H1 (cell line): ENCODE measurements around the gene MRPS34. TPM values are rescaled to one million over a fixed set of nuclear protein-coding genes. Genes with fewer than 3 reads are reported as not detected.

ENCODE experiments used
- CTCF ChIA-PET: fragments of 300-600 bp; sonication (Branson Sonifier 250); formaldehyde crosslinking; loops from one replicate; lab custom pipeline; 2021; ENCODE audit not compliant: partially characterized antibody; lab: Charles Lee
- POLR2A ChIA-PET: fragments of 300-600 bp; sonication (Branson Sonifier 250); formaldehyde crosslinking; loops from one replicate; lab custom pipeline; 2021; ENCODE audit warnings: inconsistent platforms; ENCODE audit not compliant: partially characterized antibody; lab: Charles Lee
- DNase-seq, 2 experiments: peaks; one replicate each; pipeline versions ENCODE4 v3.0.0 to v3.0.0-alpha.2; 2010 to 2022; ENCODE audit warnings: low spot score in 2 of 2, low read depth in 1 of 2, mixed read lengths in 1 of 2
- FAIRE-seq: peaks from 2 replicates; lab custom pipeline; 2011; peaks lifted over from hg19 to GRCh38; lab: Jason Lieb, UNC
- H2AFZ ChIP-seq: 2 replicates; pipeline ENCODE4 v1.8.1; 2012; ENCODE audit warnings: low read length, inconsistent platforms
- H2AK5ac ChIP-seq: 2 replicates; pipeline ENCODE4 v1.6.1; 2013; ENCODE audit warnings: low read depth, low read length
- H2BK120ac ChIP-seq: replicated peaks from 2 replicates; pipeline ENCODE3; 2013; ENCODE audit warnings: low read depth, low read length, inconsistent platforms
- H2BK12ac ChIP-seq: 2 replicates; pipeline ENCODE4 v1.6.1; 2013; ENCODE audit warnings: low read depth, low read length
- H2BK15ac ChIP-seq: 2 replicates; pipeline ENCODE4 v1.6.1; 2013; ENCODE audit warnings: low read length
- H2BK20ac ChIP-seq: 2 replicates; pipeline ENCODE4 v1.6.1; 2013; ENCODE audit warnings: low read length
- H2BK5ac ChIP-seq: 2 replicates; pipeline ENCODE4 v1.6.1; 2013; ENCODE audit warnings: low read depth, low read length
- H3K14ac ChIP-seq: 2 replicates; pipeline ENCODE4 v1.6.1; 2013; ENCODE audit warnings: inconsistent platforms; ENCODE audit not compliant: insufficient read length
- H3K18ac ChIP-seq: 2 replicates; pipeline ENCODE4 v1.6.1; 2013; ENCODE audit warnings: low read length; ENCODE audit errors: extremely low read depth
- H3K23ac ChIP-seq: 2 replicates; pipeline ENCODE4 v1.6.1; 2013; ENCODE audit warnings: inconsistent platforms; ENCODE audit not compliant: insufficient read length
- H3K23me2 ChIP-seq: 2 replicates; pipeline ENCODE4 v1.6.1; 2013; ENCODE audit warnings: low read depth, low read length
- H3K27ac ChIP-seq: 2 replicates; pipeline ENCODE4 v1.6.1; 2011; ENCODE audit warnings: low read depth, low read length, inconsistent platforms
- H3K27me3 ChIP-seq, 4 experiments: replicated peaks in 1 of 4; 1 replicate in 1 of 4; 2 replicates in 3 of 4; pipeline versions ENCODE4 v1.6.1 to v1.8.1; 2011 to 2013; ENCODE audit warnings: low read length in 3 of 4, mild to moderate bottlenecking in 3 of 4, inconsistent platforms in 2 of 4, mixed read lengths in 2 of 4, moderate library complexity in 1 of 4; ENCODE audit not compliant: control insufficient read depth in 3 of 4, insufficient read depth in 3 of 4; ENCODE audit errors: extremely low read depth in 1 of 4
- H3K36me3 ChIP-seq, 4 experiments: 2 replicates each; pipeline versions ENCODE4 v1.6.1 to v1.8.1; 2011 to 2013; ENCODE audit warnings: mild to moderate bottlenecking in 4 of 4, low read length in 3 of 4, moderate library complexity in 2 of 4, control low read depth in 1 of 4, inconsistent platforms in 1 of 4; ENCODE audit not compliant: insufficient read depth in 4 of 4, control insufficient read depth in 2 of 4
- H3K4ac ChIP-seq: replicated peaks from 2 replicates; pipeline ENCODE3; 2013; ENCODE audit warnings: low read length, low read depth, mixed read lengths, inconsistent platforms; ENCODE audit not compliant: insufficient read length
- H3K4me1 ChIP-seq, 4 experiments: replicated peaks in 1 of 4; 1 replicate in 1 of 4; 2 replicates in 3 of 4; pipeline versions ENCODE4 v1.6.1 to v1.8.1; 2011 to 2013; ENCODE audit warnings: low read length in 3 of 4, inconsistent platforms in 2 of 4, mixed read lengths in 1 of 4; ENCODE audit not compliant: insufficient read depth in 4 of 4, control insufficient read depth in 3 of 4
- H3K4me2 ChIP-seq, 2 experiments: 2 replicates each; pipeline versions ENCODE4 v1.6.1 to v1.8.1; 2011 to 2013; ENCODE audit warnings: low read depth in 2 of 2, low read length in 2 of 2, control low read depth in 1 of 2, inconsistent platforms in 1 of 2, mild to moderate bottlenecking in 1 of 2; ENCODE audit not compliant: insufficient read depth in 1 of 2
- H3K4me3 ChIP-seq, 4 experiments: fragments of 200-600, 300-600 bp in 1 of 4; sonication (generic), shearing (Covaris generic), sonication (Bioruptor Twin) in 1 of 4; 2 replicates each; pipeline versions ENCODE4 v1.5.1 to v1.8.1; 2011 to 2016; ENCODE audit warnings: low read length in 4 of 4, low read depth in 3 of 4, control low read depth in 2 of 4, inconsistent platforms in 2 of 4, mild to moderate bottlenecking in 2 of 4, mixed read lengths in 1 of 4, moderate library complexity in 1 of 4; ENCODE audit not compliant: insufficient read depth in 2 of 4; ENCODE audit errors: extremely low read depth in 1 of 4
- H3K56ac ChIP-seq: replicated peaks from 2 replicates; pipeline ENCODE3; 2013; ENCODE audit warnings: low read depth, mild to moderate bottlenecking, mixed read lengths, low read length, inconsistent platforms; ENCODE audit not compliant: insufficient read length
- H3K79me1 ChIP-seq: 2 replicates; pipeline ENCODE4 v1.6.1; 2013; ENCODE audit warnings: low read depth, low read length, control low read depth
- H3K79me2 ChIP-seq, 2 experiments: 2 replicates each; pipeline versions ENCODE4 v1.6.1 to v1.8.1; 2012 to 2013; ENCODE audit warnings: low read length in 2 of 2, mild to moderate bottlenecking in 2 of 2, inconsistent platforms in 1 of 2; ENCODE audit not compliant: insufficient read depth in 2 of 2, control insufficient read depth in 1 of 2
- H3K9ac ChIP-seq, 4 experiments: replicated peaks in 1 of 4; 1 replicate in 1 of 4; 2 replicates in 3 of 4; pipeline versions ENCODE4 v1.6.1 to v1.8.1; 2011 to 2013; ENCODE audit warnings: low read depth in 3 of 4, low read length in 3 of 4, control low read depth in 2 of 4, mild to moderate bottlenecking in 2 of 4, moderate library complexity in 2 of 4, inconsistent platforms in 1 of 4; ENCODE audit errors: extremely low read depth in 1 of 4
- H3K9me3 ChIP-seq, 2 experiments: 2 replicates each; pipeline versions ENCODE4 v1.6.1 to v1.8.1; 2012 to 2013; ENCODE audit warnings: mild to moderate bottlenecking in 2 of 2, moderate library complexity in 2 of 2, control low read depth in 1 of 2, inconsistent platforms in 1 of 2, low read depth in 1 of 2, low read length in 1 of 2, mixed read lengths in 1 of 2; ENCODE audit not compliant: insufficient read depth in 2 of 2
- H4K20me1 ChIP-seq, 2 experiments: replicated peaks in 1 of 2; 2 replicates each; pipeline versions ENCODE3 to v1.8.1; 2011 to 2013; ENCODE audit warnings: inconsistent platforms in 2 of 2, low read length in 2 of 2, mild to moderate bottlenecking in 1 of 2; ENCODE audit not compliant: insufficient read depth in 2 of 2, control insufficient read depth in 1 of 2
- H4K5ac ChIP-seq: 2 replicates; pipeline ENCODE4 v1.6.1; 2013; ENCODE audit warnings: low read length, low read depth, mixed read lengths, inconsistent platforms; ENCODE audit not compliant: insufficient read length
- H4K8ac ChIP-seq: 2 replicates; pipeline ENCODE4 v1.8.0; 2013; ENCODE audit warnings: mild to moderate bottlenecking, moderate library complexity, low read length, inconsistent platforms; ENCODE audit not compliant: insufficient read depth; ENCODE audit errors: extremely low read depth
- H4K91ac ChIP-seq: replicated peaks from 2 replicates; pipeline ENCODE3; 2013; ENCODE audit warnings: low read length, mixed read lengths, inconsistent platforms; ENCODE audit not compliant: insufficient read length
- BACH1 ChIP-seq: IDR thresholded peaks from 2 replicates; pipeline ENCODE4 v1.6.1; 2012; ENCODE audit warnings: low read length, improper control_type of control experiment
- CBX5 ChIP-seq: fragments of 300-800, 300-1000 bp; sonication (generic); IDR thresholded peaks from 2 replicates; pipeline ENCODE4 v1.7.1; 2016; ENCODE audit warnings: antibody characterized with exemption, low read length, low read depth
- CBX8 ChIP-seq: fragments of 300-800, 300-1000 bp; sonication (generic); IDR thresholded peaks from 2 replicates; pipeline ENCODE4 v1.7.1; 2016; ENCODE audit warnings: low read depth, low read length, borderline replicate concordance
- CEBPB ChIP-seq: IDR thresholded peaks from 2 replicates; pipeline ENCODE4 v1.6.1; 2012; ENCODE audit warnings: low read depth, low read length
- CHD1 ChIP-seq: IDR thresholded peaks from 2 replicates; pipeline ENCODE4 v1.6.1; 2012; ENCODE audit warnings: low read depth, low read length, improper control_type of control experiment
- KDM1A ChIP-seq: fragments of 200-600, 300-600 bp; sonication (generic); IDR thresholded peaks from 2 replicates; pipeline ENCODE4 v1.7.1; 2016; ENCODE audit warnings: mild to moderate bottlenecking, low read length, borderline replicate concordance
- KDM5A ChIP-seq: fragments of 200-600 bp; IDR thresholded peaks from 2 replicates; pipeline ENCODE4 v1.7.1; 2012; ENCODE audit warnings: mild to moderate bottlenecking, low read length, inconsistent platforms, mixed read lengths
- NRF1 ChIP-seq: IDR thresholded peaks from 2 replicates; pipeline ENCODE4 v1.6.1; 2011; ENCODE audit warnings: mild to moderate bottlenecking, low read depth, low read length, improper control_type of control experiment
- POU5F1 ChIP-seq: IDR thresholded peaks from 2 replicates; pipeline ENCODE4 v1.6.1; 2011; ENCODE audit warnings: low read depth, mild to moderate bottlenecking, low read length, moderate library complexity
- RFX5 ChIP-seq: IDR thresholded peaks from 2 replicates; pipeline ENCODE4 v1.6.1; 2011; ENCODE audit warnings: low read depth, low read length, improper control_type of control experiment, borderline replicate concordance
- RNF2 ChIP-seq: fragments of 200-900, 300-1000 bp; sonication (generic); IDR thresholded peaks from 2 replicates; pipeline ENCODE4 v1.7.1; 2016; ENCODE audit warnings: borderline replicate concordance, low read depth, mild to moderate bottlenecking, antibody characterized with exemption, low read length; ENCODE audit not compliant: poor library complexity, severe bottlenecking; ENCODE audit errors: missing control alignments
- RXRA ChIP-seq: IDR thresholded peaks from 2 replicates; pipeline ENCODE4 v1.6.1; 2011; ENCODE audit warnings: low read depth, mild to moderate bottlenecking, low read length, moderate library complexity; ENCODE audit not compliant: insufficient read depth
- SP2 ChIP-seq: IDR thresholded peaks from 2 replicates; pipeline ENCODE4 v1.6.1; 2012; ENCODE audit warnings: mild to moderate bottlenecking, low read length, inconsistent platforms
- SUZ12 ChIP-seq: fragments of 200-600 bp; sonication (generic); IDR thresholded peaks from 2 replicates; pipeline ENCODE4 v1.6.1; 2012; ENCODE audit warnings: mild to moderate bottlenecking, inconsistent platforms, low read length, moderate library complexity, mixed read lengths
- TCF12 ChIP-seq: IDR thresholded peaks from 2 replicates; pipeline ENCODE4 v1.6.1; 2011; ENCODE audit warnings: low read depth, mild to moderate bottlenecking, low read length
- WGBS, 2 experiments: shearing (Covaris generic) in 1 of 2; methylation state at CpG; one replicate each; pipeline versions ENCODE4 v1.1.6 to v1.1.7; 2013 to 2015; ENCODE audit warnings: low lambda C conversion rate in 2 of 2, mixed read lengths in 2 of 2, inconsistent platforms in 1 of 2, low coverage in 1 of 2, missing lambda C conversion rate in 1 of 2; ENCODE audit not compliant: insufficient replicate concordance in 2 of 2, insufficient coverage in 1 of 2, insufficient read length in 1 of 2; ENCODE audit errors: extremely low coverage in 1 of 2, missing lambda C conversion rate in 1 of 2; 5-methylcytosine and 5-hydroxymethylcytosine counted together
- polyA plus RNA-seq, 7 experiments: library from polyadenylated mRNA; depleted of rRNA in 3 of 7; stranded (reverse) in 5 of 7; unstranded in 2 of 7; fragments of >200 nt in 5 of 7; fragments of 200-250 nt in 2 of 7; gene quantifications; 1 replicate in 5 of 7; 2 replicates in 1 of 7; 4 replicates in 1 of 7; pipeline versions ENCODE4 v1.2.1 to v1.2.3, GENCODE V29; 2011 to 2013; ENCODE audit warnings: missing spikeins in 2 of 7, mixed read lengths in 2 of 7
- total RNA-seq: library from RNA; stranded (reverse); fragmentation: NEBNext Ultra II Directional; extraction: Animal tissue kit (Norgen Biotek cat#: 25700); gene quantifications from 2 replicates; pipeline ENCODE4 v1.2.1, GENCODE V29; 2021

The MRPS34 gene
- total and polyA plus RNA-seq, 2 of the 8 experiments (the other 6 are each of a cell fraction or from before 2014, with no cell fraction given) = 168 to 252 TPM

GRCh38 chr16:1740234-1740633 lies 32.7 kb downstream of the MRPS34 start:
- Histone ChIP-seq H2AFZ (no peak overlapping the region), H3K79me1 (0 out of 2 replicates have a peak, but pooled peaks cover 5% of the 10 kb centered on the region), H2BK12ac (0 out of 2 replicates have a peak overlapping the region, but pooled peaks have one; percentile 60), H4K91ac (no peak overlapping the region), H3K4ac (peak overlapping the region; percentile 38), H3K23me2 (no peaks in the 10 kb centered on the region), H3K36me3 (peaks cover 0 to 5% (median under 1%) of the 10 kb centered on the region in 4 experiments; a peak in 3 of 8 replicates), H2BK20ac (no peak overlapping the region), H3K23ac (no peak overlapping the region), H3K27ac (no peak overlapping the region), H3K9me3 (peaks cover 46 to 52% of the 10 kb centered on the region in 2 experiments), H3K4me2 (no peak overlapping the region), H2AK5ac (peak overlapping the region; percentile 54; the same call in 1 of the 2 replicates), H4K20me1 (peaks cover 0 to 6% of the 10 kb centered on the region in 2 experiments), H4K5ac (no peak overlapping the region), H3K56ac (no peak overlapping the region), H4K8ac (peak overlapping the region; percentile 65), H3K79me2 (no peaks in the 10 kb centered on the region), H3K4me1 (no peaks in the 10 kb centered on the region), H2BK5ac (peak overlapping the region; percentile 0; the same call in 1 of the 2 replicates), H2BK15ac (no peak overlapping the region), H3K9ac (no peak overlapping the region), H3K18ac (no peak overlapping the region), H3K4me3 (no peak overlapping the region), H3K27me3 (no peaks in the 10 kb centered on the region), H3K14ac (no peak overlapping the region), H2BK120ac (no peak overlapping the region)
- CTCF ChIA-PET = no interaction called here
- 92% methylated on average over 33 of the region's 33 CpGs; no CpG with 5 or more reads in 1 of the 2 experiments for WGBS, 2 experiments
- FAIRE-seq (no peak), DNase-seq (no peak)
- POLR2A ChIA-PET = interaction anchor here (0.9 to 2.0 kb wide), 3 partner anchors 11 to 30 kb away, joined by 6 to 8 read pairs (median 7); partner anchors contain the start of gene NME3
- TF ChIP-seq TCF12 (no peak), SP2 (no peak), RXRA (no peak), CBX8 (no peak), CHD1 (no peak), SUZ12 (no peak), CEBPB (no peak), RNF2 (no peak), RFX5 (no peak), KDM5A (no peak), CBX5 (no peak), POU5F1 (no peak), KDM1A (no peak), NRF1 (no peak), BACH1 (no peak)
